ENCODE results near the gene ACTR1B.
"Not testable (repeated sequence)": the region's sequence is repeated elsewhere in the genome, so short reads cannot be mapped to it uniquely, and the experiment has no call there.

Gene ACTR1B

DNA sequence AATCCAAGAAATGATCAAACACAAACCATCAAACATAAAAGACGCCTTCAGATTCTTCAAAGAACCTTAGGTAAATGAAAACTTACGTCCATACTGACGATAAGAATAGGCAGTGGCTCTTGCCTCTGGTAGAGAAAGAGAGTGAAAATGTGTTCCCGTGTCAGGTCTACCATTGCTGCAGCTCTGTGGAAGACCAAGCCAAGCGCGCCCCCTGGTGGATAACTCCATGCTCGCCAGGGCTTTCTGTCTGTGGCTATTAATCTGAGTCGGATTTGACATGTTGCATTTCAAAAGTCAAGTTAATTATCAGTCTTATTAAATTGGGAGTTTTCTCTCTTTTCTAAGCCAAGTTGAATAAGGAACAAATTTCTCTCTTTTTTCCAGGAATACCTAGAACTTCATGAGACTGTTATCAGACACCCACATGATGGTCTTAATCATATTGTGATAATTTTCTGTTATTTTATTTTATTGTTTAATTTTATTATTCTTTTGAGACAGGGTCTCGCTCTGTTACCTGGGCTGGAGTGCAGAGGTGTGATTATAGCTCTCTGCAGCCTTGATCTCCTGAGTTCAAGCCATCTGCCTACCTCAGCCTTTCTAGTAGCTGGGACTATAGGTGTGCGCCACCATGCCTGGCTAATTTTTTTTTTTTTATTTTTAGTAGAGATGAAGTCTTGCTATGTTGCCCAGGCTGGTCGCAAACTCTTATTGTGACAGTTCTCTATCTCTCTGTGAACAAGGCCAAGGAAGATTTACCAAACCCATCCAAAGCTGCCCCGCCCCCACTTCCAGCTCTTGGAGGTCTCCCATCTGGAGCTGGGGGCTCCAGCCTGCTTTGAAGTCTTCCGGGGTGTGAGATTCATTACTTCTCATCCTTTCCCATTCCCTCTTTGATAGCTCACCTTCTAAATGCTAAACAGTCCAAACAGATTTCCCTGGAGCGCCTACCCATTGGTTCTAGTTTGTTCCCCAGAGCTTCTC, 33.7 kb upstream of the ACTR1B start:
- Histone ChIP-seq H3K4me3 (ENCODE audit: low read depth in 1 of 2, low read length in 1 of 2) (no peak overlapping the region), H3K9me3 (no peaks in the 10 kb centered on the region), H3K27me3 (no peaks in the 10 kb centered on the region), H3K27ac (no peak overlapping the region), H3K36me3 (no peaks in the 10 kb centered on the region), H3K4me1 (ENCODE audit: control insufficient read depth in 1 of 2, insufficient read depth in 1 of 2, low read depth in 1 of 2, low read length in 1 of 2) (peaks cover 13 to 20% of the 10 kb centered on the region in 2 experiments)
- TF ChIP-seq, protein P1, sequence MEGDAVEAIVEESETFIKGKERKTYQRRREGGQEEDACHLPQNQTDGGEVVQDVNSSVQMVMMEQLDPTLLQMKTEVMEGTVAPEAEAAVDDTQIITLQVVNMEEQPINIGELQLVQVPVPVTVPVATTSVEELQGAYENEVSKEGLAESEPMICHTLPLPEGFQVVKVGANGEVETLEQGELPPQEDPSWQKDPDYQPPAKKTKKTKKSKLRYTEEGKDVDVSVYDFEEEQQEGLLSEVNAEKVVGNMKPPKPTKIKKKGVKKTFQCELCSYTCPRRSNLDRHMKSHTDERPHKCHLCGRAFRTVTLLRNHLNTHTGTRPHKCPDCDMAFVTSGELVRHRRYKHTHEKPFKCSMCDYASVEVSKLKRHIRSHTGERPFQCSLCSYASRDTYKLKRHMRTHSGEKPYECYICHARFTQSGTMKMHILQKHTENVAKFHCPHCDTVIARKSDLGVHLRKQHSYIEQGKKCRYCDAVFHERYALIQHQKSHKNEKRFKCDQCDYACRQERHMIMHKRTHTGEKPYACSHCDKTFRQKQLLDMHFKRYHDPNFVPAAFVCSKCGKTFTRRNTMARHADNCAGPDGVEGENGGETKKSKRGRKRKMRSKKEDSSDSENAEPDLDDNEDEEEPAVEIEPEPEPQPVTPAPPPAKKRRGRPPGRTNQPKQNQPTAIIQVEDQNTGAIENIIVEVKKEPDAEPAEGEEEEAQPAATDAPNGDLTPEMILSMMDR (IDR thresholded peaks at IDR 0.05), result peak; percentile 91

DNA sequence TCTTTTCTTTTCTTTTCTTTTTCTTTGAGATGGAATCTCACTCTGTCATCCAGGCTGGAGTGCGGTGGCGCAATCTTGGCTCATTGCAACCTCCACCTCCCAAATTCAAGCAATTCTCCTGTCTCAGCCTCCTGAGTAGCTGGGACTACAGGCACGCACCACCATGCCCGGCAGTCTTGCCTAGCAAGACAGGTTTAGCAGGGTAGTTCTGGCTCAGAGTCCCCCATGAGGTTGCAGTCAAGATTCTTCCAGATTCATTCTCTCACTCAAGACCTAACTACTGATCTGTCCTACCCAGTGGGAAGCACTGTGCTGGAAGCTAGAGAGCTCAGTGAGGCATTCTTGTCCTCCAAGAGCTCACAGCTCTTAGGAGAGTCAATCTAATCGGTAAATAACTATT, 31.9 kb upstream of the ACTR1B start:
- H3K4me3 ChIP-seq (ENCODE audit: low read depth in 1 of 2, low read length in 1 of 2), result no peak overlapping the region
- H3K4me1 ChIP-seq (ENCODE audit: control insufficient read depth in 1 of 2, insufficient read depth in 1 of 2, low read depth in 1 of 2, low read length in 1 of 2), result peaks cover 22 to 28% of the 10 kb centered on the region in 2 experiments
- H3K9me3 ChIP-seq, result no peaks in the 10 kb centered on the region
- TF ChIP-seq, protein P1 (IDR thresholded peaks at IDR 0.05), result no peak
- H3K27ac ChIP-seq, result no peak overlapping the region
- no peaks in the 10 kb centered on the region for H3K36me3 ChIP-seq
- H3K27me3 ChIP-seq, result no peaks in the 10 kb centered on the region

DNA sequence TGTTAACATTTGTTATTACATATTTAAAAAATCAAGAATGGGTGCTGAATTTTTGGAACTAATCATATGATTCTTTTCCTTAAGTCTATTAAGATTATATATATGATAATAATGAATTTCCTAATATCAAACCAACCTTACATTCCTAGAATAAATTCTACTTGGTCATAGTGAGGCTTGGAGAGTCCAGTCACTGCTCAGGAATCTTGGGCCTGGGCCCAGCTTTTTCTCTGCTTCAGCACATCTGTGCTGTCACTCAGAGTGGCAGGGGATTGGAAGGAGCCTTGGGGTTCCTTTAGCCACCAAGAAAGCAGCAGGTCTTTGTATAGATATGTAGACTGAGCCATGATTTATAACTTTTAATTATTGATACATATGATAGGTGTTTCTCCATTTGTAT, 29.6 kb upstream of the ACTR1B start:
- no peaks in the 10 kb centered on the region for H3K9me3 ChIP-seq

DNA sequence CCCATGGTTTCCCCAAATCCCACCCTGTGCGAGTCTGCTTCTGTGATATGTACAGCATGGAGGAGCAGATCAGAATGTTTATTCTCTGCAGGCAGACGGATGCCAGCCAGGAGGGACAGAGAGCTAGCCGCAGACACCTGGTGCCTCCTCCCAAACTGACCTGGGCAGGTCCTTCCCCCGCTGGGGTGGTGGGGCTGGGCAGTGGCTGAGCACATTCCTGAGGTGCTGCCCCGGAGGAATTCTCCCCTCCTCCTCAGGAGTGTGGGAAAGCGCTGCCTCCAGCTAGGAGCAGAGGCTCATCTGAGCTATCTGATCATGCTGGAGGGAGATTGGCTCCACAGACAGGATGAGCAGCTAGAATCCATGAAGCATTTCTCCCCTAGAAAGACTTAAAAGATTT, 27.3 kb upstream of the ACTR1B start:
- TF ChIP-seq, protein P1 (IDR thresholded peaks at IDR 0.05), result no peak
- no peaks in the 10 kb centered on the region for H3K36me3 ChIP-seq
- H3K9me3 ChIP-seq, result no peaks in the 10 kb centered on the region
- H3K4me3 ChIP-seq (ENCODE audit: low read depth in 1 of 2, low read length in 1 of 2), result no peak overlapping the region
- H3K27me3 ChIP-seq, result no peaks in the 10 kb centered on the region
- H3K4me1 ChIP-seq (ENCODE audit: control insufficient read depth in 1 of 2, insufficient read depth in 1 of 2, low read depth in 1 of 2, low read length in 1 of 2), result peaks cover 22 to 23% of the 10 kb centered on the region in 2 experiments
- no peak overlapping the region for H3K27ac ChIP-seq

More for the DNA sequence above, 29.6 kb upstream of the ACTR1B start:
- Histone ChIP-seq H3K27ac (peak overlapping the region; percentile 19), H3K36me3 (no peaks in the 10 kb centered on the region), H3K4me3 (ENCODE audit: low read depth in 1 of 2, low read length in 1 of 2) (no peak overlapping the region), H3K4me1 (ENCODE audit: control insufficient read depth in 1 of 2, insufficient read depth in 1 of 2, low read depth in 1 of 2, low read length in 1 of 2) (peaks cover 22 to 28% of the 10 kb centered on the region in 2 experiments), H3K27me3 (no peaks in the 10 kb centered on the region)
- TF ChIP-seq, protein P1 (IDR thresholded peaks at IDR 0.05), result no peak

DNA sequence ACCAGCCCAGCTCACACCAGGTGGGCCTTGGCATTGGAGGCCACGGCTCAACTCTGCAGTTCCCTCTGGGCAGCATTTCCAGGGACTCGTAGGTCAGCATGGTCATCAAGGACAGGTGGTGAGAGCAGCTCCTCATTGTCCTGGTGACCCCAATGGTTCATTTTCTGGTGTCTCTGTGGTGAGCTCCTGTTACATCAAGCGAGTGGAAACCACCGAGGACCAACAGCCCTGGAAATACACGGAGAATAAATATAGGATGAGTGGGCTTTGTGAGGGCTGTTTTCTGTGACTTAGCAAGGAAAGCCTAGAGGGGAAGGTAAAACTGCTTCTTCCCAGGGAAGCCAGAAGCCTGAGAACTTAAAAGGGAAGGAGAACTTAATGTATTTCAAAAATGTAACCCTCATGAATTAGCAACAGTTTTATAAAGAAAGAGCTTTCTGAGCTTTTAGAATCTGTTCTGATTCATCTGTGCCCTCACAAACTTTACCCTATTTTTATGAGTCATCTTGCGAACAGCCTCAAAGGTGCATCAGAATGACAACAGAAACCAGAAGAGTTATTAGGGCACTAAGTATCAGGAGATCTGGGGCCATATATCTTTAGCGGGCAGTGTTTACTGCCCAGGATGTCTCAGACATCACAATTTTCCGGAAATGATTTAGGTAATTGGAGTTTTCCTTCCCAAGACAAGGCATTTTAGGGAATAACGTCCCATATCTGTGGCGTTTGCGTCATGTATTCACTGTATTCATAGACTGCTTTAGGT, 24.4 kb upstream of the ACTR1B start:
- H3K27me3 ChIP-seq, result no peaks in the 10 kb centered on the region
- no peak overlapping the region for H3K4me3 ChIP-seq (ENCODE audit: low read depth in 1 of 2, low read length in 1 of 2)
- no peaks in the 10 kb centered on the region for H3K36me3 ChIP-seq
- TF ChIP-seq, protein P1 (IDR thresholded peaks at IDR 0.05), result no peak
- peaks cover 15 to 16% of the 10 kb centered on the region in 2 experiments for H3K4me1 ChIP-seq (ENCODE audit: control insufficient read depth in 1 of 2, insufficient read depth in 1 of 2, low read depth in 1 of 2, low read length in 1 of 2)
- H3K9me3 ChIP-seq, result no peaks in the 10 kb centered on the region
- H3K27ac ChIP-seq, result no peak overlapping the region

DNA sequence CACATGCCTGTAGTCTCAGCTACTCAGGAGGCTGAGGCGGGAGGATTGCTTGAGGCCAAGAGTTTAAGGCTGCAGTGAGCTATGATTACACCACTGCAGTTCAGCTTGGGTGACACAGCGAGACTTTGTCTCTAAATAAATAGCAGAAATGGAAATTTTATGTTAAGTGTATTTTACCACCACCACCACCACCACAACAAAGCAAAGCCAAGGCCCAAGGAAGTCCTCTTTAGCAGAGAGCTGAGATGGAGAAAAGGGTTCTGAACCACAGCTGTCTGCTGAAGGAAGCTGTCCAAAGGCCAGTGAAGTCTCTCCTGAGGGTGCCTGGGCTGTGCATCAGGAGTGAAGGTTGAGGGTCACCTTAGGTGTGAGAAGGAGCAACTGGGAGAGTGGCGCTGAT, 23.4 kb upstream of the ACTR1B start:
- H3K27ac ChIP-seq; H3K36me3 ChIP-seq; H3K27me3 ChIP-seq; H3K4me1 ChIP-seq (ENCODE audit: control insufficient read depth in 1 of 2, insufficient read depth in 1 of 2, low read depth in 1 of 2, low read length in 1 of 2); H3K4me3 ChIP-seq (ENCODE audit: low read depth in 1 of 2, low read length in 1 of 2); H3K9me3 ChIP-seq: not testable (repeated sequence)

All from neutrophil (primary cell).